NAMALWA (cell line): Measurements from ENCODE around the gene OGA.
"Not testable (repeated sequence)": the region's sequence is repeated elsewhere in the genome, so short reads cannot be mapped to it uniquely, and the experiment has no call there.

Source experiments
- DNase-seq: peaks from one replicate; pipeline ENCODE4 v3.0.0-alpha.2; 2015; ENCODE audit warnings: low spot score

Gene OGA

GRCh38 chr10:101797403-101798059, 20.7 kb downstream of the OGA start:
- no peak for DNase-seq

DNA sequence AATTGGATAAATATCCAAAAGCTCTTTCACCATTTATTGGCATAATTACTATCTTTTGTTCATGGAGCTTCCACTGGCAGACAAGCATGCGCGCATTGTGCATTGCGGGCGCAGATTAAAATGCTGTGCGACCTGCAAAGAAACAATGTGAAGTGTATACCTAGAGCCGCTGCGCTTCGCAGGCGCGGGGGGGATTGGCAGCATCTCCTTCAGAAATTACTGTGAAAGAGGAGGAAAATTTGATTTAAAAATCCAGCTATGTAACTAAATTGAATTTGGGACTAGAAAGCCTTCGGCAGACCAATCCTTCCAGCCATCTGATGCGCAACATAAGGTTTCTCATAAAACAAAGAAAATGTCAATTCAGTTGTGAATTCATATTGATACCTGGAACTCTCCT, 24.7 kb downstream of the OGA start:
- no peak for DNase-seq

GRCh38 chr10:101789686-101790085, 28.6 kb downstream of the OGA start:
- no peak for DNase-seq

- DNase-seq = not testable (repeated sequence)
These were observed 29.0 kb downstream of the OGA start for GRCh38 chr10:101789231-101789630.

GRCh38 chr10:101785801-101786200, 32.4 kb downstream of the OGA start:
- no peak for DNase-seq

DNA sequence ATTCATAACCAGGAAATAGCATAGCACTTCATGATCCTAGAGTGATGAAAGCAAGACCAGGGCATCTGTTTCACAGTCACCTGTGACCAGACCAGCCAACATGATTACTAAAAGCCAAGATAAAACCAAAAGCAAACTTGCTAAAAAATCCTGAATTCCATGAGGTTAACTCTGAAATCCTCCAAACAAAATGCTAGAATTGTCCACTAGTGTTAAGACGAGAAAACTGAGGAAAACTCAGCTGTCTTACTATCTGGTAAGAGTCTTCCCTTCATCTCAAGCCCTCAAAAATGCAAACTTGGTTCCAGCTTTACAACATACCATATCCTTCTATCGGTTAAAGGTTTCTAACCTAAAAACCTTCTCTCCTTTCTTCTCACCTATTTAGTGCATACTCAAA, 33.7 kb downstream of the OGA start:
- no peak for DNase-seq

GRCh38 chr10:101783736-101784118, 34.5 kb downstream of the OGA start:
- no peak for DNase-seq

- peak; percentile 92 for DNase-seq
These were observed 35.2 kb downstream of the OGA start, which contains the start of gene NPM3 for GRCh38 chr10:101782811-101783735. Gene NPM3, minus strand, starts transcription at chr10:101783446. Its CDS starts 56 bp downstream, at chr10:101783390.

- no peak for DNase-seq
These were observed 36.0 kb downstream of the OGA start for GRCh38 chr10:101781984-101782810.

DNA sequence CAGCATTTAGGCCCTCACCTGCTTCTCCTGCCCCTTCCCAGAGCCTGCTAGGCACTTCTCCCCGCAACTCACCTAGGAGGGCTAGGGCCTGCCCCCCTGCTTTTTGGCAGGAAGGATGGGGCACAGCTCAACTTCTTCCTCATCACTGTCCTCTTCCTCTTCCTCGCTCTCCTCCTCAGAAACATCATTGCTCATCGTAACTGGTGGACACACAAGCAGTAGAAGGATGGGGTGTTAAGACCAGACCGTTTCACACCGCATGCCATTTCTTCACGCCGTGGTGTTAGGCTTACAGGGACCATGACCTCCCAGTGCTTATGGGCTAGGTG, 36.6 kb downstream of the OGA start:
- no peak for DNase-seq

GRCh38 chr10:101780818-101781654, 37.2 kb downstream of the OGA start:
- DNase-seq = peak; percentile 86

GRCh38 chr10:101780187-101780817, 37.9 kb downstream of the OGA start:
- no peak for DNase-seq

DNA sequence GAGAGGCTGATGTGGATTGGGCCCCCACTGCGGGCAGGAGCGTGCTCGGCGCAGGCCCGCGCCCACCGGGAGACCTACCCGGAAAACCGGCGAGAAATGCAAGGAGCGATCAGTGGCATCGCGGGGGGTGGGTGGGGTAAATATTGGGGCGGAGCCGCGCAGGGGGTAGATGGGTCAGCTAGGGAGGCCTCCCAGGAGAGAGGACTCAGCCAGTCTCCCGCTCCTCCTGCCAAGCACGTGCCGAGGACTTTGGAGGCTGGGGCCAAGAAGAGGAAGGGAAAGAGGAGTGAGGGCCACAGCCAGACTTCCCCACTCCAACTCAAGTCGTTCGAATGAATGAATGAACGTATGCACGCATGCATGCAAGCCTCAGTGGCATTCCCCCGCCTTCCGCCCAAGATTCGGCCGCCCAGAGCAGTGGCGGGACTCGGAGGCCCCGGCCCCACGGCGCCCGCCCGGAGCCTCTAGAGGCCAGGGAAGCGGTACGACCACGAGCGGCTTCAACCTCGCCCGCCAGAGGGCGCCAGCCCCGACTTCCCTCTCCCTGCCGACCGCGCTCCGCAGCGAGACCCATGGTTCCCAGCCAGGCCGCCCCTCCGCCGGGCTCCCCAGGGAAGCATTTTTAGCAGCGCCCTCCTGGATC, 38.6 kb downstream of the OGA start:
- peak; percentile 76 for DNase-seq

DNA sequence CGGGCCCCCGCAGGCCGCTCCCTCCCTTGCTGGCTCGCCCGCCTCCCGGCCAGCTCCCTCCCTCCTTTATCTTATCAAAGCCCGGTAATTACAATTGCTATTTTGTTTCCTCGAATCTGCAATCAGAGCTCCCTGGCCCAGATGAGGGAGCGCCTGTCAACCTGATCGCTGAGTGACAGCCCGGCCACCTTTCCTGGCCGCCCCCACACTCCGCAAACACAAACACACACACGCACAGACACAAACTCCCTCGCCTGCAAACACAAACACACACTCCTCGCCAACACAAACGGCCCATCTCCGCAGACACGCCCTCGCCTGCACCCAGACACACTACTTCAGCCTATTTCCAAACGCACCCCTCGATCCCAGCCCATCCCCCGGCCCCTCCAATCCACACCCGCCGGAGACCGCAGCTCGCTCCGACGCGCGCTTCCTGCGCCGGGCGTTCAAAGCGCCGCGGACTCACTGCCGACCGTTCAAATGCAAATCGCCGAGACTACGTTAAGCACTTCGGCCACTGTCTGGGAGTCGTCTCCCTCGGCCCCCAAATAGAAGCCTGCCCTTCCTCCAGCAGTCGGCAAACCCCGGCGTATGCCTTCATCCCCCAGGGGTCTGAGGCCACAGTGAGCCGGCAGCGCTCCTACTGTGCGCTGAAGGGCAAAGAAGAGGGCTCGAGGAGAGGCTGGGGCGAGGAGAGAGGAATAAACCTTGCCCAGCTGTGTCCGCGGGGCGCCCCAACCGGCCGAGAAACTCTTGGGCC, 39.3 kb downstream of the OGA start:
- no peak for DNase-seq

GRCh38 chr10:101778151-101778780, 40.0 kb downstream of the OGA start:
- DNase-seq = no peak

- no peak for DNase-seq
These were observed 40.6 kb downstream of the OGA start for GRCh38 chr10:101777619-101778145.

DNA sequence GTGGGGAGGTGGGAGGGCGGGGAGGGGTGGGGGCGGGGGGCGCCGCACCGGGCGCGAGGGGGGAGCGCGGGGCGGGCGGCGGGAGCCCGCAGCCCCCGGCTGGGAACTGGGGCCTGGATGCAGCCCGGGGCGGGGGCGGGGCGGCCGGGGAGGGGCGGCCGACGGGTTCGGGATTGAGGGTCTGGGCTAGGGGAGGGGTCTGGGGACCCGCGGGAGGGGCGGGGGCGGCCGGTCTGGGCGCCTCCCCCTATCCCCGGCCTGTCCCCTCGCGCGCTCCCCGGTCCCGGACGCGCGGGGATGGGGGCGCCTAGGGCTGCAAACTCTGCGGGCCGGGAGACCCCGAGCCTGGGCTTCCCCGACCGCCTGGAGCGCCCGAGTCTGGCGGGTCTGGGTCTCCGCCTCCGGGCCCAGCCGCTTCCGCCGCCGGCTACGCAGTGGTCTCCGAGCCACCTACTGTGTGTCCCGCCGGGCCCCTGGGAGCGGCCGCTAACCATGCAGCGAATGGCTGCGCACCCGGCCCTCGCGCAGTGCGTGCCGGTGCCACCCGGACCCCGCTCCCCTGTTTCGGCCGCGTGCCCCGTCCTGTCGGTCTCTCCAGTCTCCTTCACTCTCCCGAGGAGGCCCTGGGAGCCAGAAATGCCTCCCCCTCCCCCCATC, 42.0 kb downstream of the OGA start:
- no peak for DNase-seq
